ENCODE measurements around the gene FIZ1.
"Not testable (repeated sequence)": the region's sequence is repeated elsewhere in the genome, so short reads cannot be mapped to it uniquely, and the experiment has no call there.

GRCh38 chr19:55582284-55582683 lies 17.0 kb downstream of the FIZ1 start:
- TF ChIP-seq CTCF (IDR thresholded peaks at IDR 0.05; ENCODE audit: poor library complexity, severe bottlenecking); EZH2 (IDR thresholded peaks at IDR 0.05; ENCODE audit: borderline replicate concordance, insufficient read depth, low read length, poor library complexity, severe bottlenecking); SMC3 (conservative IDR thresholded peaks at IDR 0.05; ENCODE audit: poor library complexity); MXI1 (conservative IDR thresholded peaks at IDR 0.05; ENCODE audit: poor library complexity, severe bottlenecking): not testable (repeated sequence)
